Testis (tissue), 2 donors: Measurements from ENCODE around the gene CFDP1.

Experiments
- POLR2A ChIP-seq: fragments of 450-650 bp; IDR thresholded peaks from one replicate; pipeline ENCODE4 v1.6.1; 2017; ENCODE audit warnings: antibody characterized with exemption, mild to moderate bottlenecking, moderate library complexity
- TF ChIP-seq, protein P1 (sequence below), 3 experiments: fragments of 450-650 bp in 2 of 3; fragments of 200-600 bp in 1 of 3; sonication (generic) in 1 of 3; IDR thresholded peaks; one replicate each; pipeline ENCODE4 v1.5.1; 2016 to 2019; ENCODE audit warnings: antibody characterized with exemption in 3 of 3, mild to moderate bottlenecking in 2 of 3, moderate library complexity in 1 of 3

DNA sequence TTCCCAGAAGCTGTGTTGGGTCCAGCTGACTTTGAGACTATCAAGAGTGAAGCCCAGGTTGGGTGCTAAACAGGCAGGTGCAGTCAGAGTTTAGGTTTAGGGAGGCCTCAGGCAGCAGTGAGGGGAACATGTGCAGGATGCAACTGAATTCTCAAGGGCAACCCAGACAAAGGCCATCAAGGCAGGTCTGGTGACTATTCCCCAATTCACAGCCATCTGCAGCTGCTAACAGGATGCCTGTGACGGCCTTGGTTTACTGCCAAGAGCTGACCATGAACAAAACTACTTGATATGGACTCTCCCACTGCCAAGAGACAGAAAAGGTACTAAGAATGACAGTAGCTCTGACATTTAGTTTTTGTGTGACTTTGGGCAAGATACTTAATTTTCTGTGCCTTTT lies 136.7 kb downstream of the CFDP1 start:
- no peak for TF ChIP-seq POLR2A
- TF ChIP-seq, protein P1, sequence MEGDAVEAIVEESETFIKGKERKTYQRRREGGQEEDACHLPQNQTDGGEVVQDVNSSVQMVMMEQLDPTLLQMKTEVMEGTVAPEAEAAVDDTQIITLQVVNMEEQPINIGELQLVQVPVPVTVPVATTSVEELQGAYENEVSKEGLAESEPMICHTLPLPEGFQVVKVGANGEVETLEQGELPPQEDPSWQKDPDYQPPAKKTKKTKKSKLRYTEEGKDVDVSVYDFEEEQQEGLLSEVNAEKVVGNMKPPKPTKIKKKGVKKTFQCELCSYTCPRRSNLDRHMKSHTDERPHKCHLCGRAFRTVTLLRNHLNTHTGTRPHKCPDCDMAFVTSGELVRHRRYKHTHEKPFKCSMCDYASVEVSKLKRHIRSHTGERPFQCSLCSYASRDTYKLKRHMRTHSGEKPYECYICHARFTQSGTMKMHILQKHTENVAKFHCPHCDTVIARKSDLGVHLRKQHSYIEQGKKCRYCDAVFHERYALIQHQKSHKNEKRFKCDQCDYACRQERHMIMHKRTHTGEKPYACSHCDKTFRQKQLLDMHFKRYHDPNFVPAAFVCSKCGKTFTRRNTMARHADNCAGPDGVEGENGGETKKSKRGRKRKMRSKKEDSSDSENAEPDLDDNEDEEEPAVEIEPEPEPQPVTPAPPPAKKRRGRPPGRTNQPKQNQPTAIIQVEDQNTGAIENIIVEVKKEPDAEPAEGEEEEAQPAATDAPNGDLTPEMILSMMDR (IDR thresholded peaks at IDR 0.05): no peak
